Measurements from ENCODE around the gene AGBL4. TPM values are rescaled to one million over a fixed set of nuclear protein-coding genes. Genes with fewer than 3 reads are reported as not detected.

The AGBL4 gene
- total and polyA plus RNA-seq, 9 of the 15 experiments (the other 6 are each of a cell fraction or from before 2014, with no cell fraction given) = 0.11 TPM; not detected in 7

DNA sequence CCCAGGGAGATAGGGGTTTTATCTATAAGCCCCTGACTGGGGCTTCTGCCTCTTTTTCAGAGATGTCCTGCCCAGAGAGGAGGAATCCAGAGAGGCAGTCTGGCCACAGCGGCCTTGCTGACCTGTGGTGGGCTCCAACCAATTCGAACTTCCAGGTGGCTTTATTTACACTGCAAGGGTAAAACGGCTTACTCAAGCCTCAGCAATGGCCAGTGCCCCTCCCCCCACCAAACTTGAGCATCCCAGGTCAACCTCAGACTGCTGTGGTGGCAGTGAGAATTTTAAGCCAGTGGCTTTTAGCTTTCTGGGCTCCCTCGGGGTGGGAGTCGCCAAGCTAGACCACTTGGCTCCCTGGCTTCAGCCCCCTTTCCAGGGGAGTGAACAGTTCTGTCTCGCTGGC, 863.1 kb downstream of the AGBL4 start:
- CTCF ChIA-PET (ENCODE audit: low intra/inter-chr PET ratio) = no interaction called here
- in situ Hi-C loops (cut with MboI) = no loop called here
- 3% methylated on average over 6 of the region's 6 CpGs for WGBS (ENCODE audit: insufficient coverage, low coverage, missing lambda C conversion rate)
- no peak for TF ChIP-seq ZNF518B (CRISPR knock-in tag; IDR thresholded peaks at IDR 0.05)
- no peak for TF ChIP-seq ZNF280A (IDR thresholded peaks at IDR 0.05; ENCODE audit: low read depth, partially characterized antibody)
- TF ChIP-seq, protein P1, sequence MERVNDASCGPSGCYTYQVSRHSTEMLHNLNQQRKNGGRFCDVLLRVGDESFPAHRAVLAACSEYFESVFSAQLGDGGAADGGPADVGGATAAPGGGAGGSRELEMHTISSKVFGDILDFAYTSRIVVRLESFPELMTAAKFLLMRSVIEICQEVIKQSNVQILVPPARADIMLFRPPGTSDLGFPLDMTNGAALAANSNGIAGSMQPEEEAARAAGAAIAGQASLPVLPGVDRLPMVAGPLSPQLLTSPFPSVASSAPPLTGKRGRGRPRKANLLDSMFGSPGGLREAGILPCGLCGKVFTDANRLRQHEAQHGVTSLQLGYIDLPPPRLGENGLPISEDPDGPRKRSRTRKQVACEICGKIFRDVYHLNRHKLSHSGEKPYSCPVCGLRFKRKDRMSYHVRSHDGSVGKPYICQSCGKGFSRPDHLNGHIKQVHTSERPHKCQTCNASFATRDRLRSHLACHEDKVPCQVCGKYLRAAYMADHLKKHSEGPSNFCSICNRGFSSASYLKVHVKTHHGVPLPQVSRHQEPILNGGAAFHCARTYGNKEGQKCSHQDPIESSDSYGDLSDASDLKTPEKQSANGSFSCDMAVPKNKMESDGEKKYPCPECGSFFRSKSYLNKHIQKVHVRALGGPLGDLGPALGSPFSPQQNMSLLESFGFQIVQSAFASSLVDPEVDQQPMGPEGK (CRISPR knock-in tag; IDR thresholded peaks at IDR 0.05; ENCODE audit: borderline replicate concordance) = no peak
- no peak for TF ChIP-seq ILK (tag; IDR thresholded peaks at IDR 0.05; ENCODE audit: borderline replicate concordance, low read depth)
- TF ChIP-seq ERF (CRISPR knock-in tag; IDR thresholded peaks at IDR 0.05) = no peak
- TF ChIP-seq FOSL1 (tag; conservative IDR thresholded peaks at IDR 0.05) = no peak
- TF ChIP-seq TSC22D4 (tag; IDR thresholded peaks at IDR 0.05) = no peak
- TF ChIP-seq SMARCC2 (IDR thresholded peaks at IDR 0.05; ENCODE audit: low read depth) = no peak
- TF ChIP-seq, protein P2, sequence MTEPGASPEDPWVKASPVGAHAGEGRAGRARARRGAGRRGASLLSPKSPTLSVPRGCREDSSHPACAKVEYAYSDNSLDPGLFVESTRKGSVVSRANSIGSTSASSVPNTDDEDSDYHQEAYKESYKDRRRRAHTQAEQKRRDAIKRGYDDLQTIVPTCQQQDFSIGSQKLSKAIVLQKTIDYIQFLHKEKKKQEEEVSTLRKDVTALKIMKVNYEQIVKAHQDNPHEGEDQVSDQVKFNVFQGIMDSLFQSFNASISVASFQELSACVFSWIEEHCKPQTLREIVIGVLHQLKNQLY (CRISPR knock-in tag; conservative IDR thresholded peaks at IDR 0.05) = no peak

More for the DNA sequence above, 863.1 kb downstream of the AGBL4 start:
- POLR2A ChIA-PET = no interaction called here
- no peaks in the 10 kb centered on the region for H3K4me1 ChIP-seq (replicated peaks in 1 of 2; ENCODE audit: control insufficient read depth in 2 of 2, insufficient read depth in 2 of 2, low read length in 2 of 2)
- H3K36me3 ChIP-seq (ENCODE audit: control insufficient read depth, insufficient read depth, low read length) = no peaks in the 10 kb centered on the region
- H3K9ac ChIP-seq (ENCODE audit: insufficient read depth in 1 of 2, low read depth in 2 of 2, low read length in 2 of 2) = no peak overlapping the region
- ATAC-seq (no peak), DNase-seq (ENCODE audit: extremely low read depth in 1 of 4, low spot score in 3 of 4) (no peak), FAIRE-seq (no peak)
- no peaks in the 10 kb centered on the region for H3K79me2 ChIP-seq (ENCODE audit: control insufficient read depth, insufficient read depth, low read length)
- H3K27me3 ChIP-seq (ENCODE audit: control insufficient read depth in 2 of 2, insufficient read depth in 2 of 2, low read length in 2 of 2) = no peaks in the 10 kb centered on the region
- H3K9me1 ChIP-seq (ENCODE audit: control insufficient read depth, insufficient read depth, low read length) = no peaks in the 10 kb centered on the region
- H3K4me2 ChIP-seq (ENCODE audit: insufficient read depth, low read length) = no peak overlapping the region
- no peak overlapping the region for H3K27ac ChIP-seq (ENCODE audit: extremely low read depth, low read depth, low read length)
- no peak overlapping the region for H3K4me3 ChIP-seq
- BruUV-seq (replicated peaks) = no TSS peak
- no peaks in the 10 kb centered on the region for H3K9me3 ChIP-seq (replicated peaks; ENCODE audit: control insufficient read depth, insufficient read depth, low read depth, low read length)
- H2AFZ ChIP-seq (ENCODE audit: low read depth, low read length) = no peak overlapping the region
- H4K20me1 ChIP-seq (replicated peaks; ENCODE audit: control insufficient read depth, insufficient read depth, low read length) = no peaks in the 10 kb centered on the region
- intact Hi-C loops (cut with micrococcal nuclease) = no loop called here
